Lung microvascular endothelial cell (primary cell): ENCODE results near the gene UTP3. TPM values are rescaled to one million over a fixed set of nuclear protein-coding genes. Genes with fewer than 3 reads are reported as not detected.
"Not testable (repeated sequence)": the region's sequence is repeated elsewhere in the genome, so short reads cannot be mapped to it uniquely, and the experiment has no call there.

Experiments used
- DNase-seq, 2 donors: peaks; one replicate each; pipeline versions ENCODE4 v3.0.0 to v3.0.0-alpha.2; 2010; ENCODE audit warnings: low read depth in 2 of 2
- total RNA-seq: library from RNA; depleted of rRNA; stranded (reverse); fragments of >200 nt; gene quantifications from 2 replicates; pipeline ENCODE4 v1.2.1, GENCODE V29; 2014

Gene UTP3
- total RNA-seq, 1 donor from 2014 or later: 15.5 TPM

DNA sequence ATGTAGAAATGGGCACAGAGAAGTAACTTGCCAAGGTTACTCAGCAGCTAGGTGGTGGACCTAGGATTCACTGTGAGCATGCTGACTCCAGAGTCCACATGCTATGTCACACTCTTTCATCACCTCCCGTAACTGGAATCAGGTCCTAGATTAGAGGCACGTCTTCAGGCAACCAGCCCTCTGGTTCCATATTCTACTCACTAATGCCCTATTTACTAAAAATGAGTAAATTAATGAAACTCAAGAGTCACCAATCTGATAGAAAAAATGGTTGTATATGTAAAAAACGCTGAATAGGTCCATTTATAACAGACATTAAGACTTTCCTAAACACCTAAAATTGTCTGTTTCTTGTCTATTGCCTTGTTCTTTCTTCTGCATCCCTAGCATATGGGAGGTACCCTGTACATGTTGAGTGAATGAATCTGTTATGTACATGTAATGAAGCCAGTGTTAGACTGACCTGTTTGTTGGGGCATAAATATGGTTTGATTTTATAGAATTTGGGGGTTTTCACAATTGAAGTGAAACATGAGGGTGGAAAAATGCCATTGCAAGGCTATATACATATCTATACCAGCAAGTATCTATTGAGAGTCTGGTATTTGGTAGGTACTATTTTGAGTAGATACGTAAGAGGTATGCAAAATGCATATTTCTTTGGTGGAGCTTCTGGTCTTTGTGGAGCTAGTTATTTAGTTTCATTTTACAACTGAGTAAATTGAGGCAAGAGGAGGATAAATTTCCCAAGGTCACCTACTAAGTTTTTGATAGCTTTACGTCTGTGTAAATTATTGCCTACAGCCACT, 26.0 kb downstream of the UTP3 start:
- DNase-seq: no peak

DNA sequence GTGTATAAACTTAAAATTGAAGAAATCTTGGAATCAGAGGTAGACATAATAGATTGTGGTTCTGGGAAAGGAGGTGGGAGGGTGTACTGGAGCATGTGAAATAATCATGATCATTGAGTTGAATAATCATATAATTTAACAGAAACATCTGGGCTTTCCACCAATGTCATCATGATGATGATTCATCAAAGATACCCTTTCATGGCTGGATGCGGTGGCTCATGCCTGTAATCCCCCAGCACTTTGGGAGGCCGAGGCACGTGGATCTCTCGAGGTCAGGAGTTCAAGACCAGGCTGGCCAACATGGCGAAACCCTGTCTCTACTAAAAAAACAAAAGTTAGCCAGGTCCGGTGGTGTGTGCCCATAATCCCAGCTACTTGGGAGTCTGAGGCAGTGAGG, 26.8 kb downstream of the UTP3 start:
- no peak for DNase-seq

GRCh38 chr4:70718811-70719604, 30.7 kb downstream of the UTP3 start:
- DNase-seq: no peak

DNA sequence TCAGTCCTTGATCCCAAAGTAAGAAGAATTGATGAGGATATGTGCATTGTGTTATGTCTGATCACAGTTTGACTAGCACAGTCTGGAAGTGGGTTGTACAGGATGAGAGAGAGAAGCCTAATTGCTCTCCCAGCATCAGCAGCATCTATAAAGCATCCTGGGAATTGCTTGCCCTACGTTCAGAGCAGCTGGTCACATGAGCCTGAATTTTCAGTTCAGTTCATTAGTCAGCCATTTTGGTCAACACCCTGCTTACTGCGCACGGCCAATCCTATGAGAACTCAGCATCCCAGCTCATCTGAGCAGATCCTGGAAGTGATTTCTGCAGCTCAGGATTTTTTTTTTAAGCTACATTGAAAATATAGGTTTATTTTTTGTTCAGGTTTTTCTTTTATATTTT, 33.4 kb downstream of the UTP3 start, which contains the start of gene RUFY3:
Gene RUFY3 (plus strand): TSS at position 218 of the 400 bp plus-strand sequence. CDS start 610 bp downstream, outside the sequence.
- DNase-seq: peak; percentile 70 to 73

DNA sequence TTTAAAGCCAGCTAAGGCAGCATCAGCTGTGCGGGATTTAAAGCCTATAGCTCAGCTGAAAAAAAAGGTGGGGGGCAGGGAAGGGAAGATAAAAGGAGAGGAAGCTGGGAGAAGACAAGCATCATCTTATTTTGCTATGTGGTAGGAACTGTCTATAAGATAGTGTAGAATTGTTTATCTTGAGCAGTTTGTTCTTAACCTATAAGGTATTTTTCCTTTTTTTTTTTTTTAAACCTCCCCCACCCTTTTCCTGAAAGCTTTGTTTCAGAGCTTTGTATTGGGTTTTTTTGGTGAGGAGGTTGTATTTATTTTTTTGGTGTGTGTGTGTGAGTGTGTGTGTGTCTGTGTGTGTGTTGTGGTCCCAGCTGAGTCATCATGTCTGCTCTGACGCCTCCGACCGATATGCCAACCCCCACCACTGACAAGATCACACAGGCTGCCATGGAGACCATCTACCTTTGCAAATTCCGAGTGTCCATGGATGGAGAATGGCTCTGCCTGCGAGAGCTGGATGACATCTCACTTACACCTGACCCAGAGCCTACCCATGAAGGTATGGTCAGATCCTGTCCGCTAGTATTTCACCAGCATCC, 34.0 kb downstream of the UTP3 start:
- DNase-seq: peak; percentile 57 to 67

- no peak for DNase-seq
Measured at GRCh38 chr4:70724463-70724862, 36.1 kb downstream of the UTP3 start.

- no peak for DNase-seq
Measured at GRCh38 chr4:70725633-70726032, 37.3 kb downstream of the UTP3 start.

DNA sequence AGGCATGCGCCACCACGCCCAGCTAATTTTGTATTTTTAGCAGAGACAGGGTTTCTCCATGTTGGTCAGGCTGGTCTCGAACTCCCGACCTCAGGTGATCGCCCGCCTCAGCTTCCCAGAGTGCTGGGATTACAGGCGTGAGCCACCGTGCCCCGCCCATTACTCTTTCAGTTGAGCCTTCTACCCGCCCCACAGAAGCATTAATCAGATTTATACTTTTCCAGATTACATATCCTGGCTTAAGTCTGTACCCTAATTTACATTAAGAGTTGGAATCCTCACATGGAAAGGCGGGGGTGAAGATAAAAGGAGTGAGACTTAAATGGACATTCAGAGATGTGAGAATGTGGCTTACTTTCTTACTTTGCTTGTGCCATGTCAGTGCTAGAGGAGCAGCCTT, 38.2 kb downstream of the UTP3 start:
- not testable (repeated sequence) for DNase-seq

- DNase-seq: no peak
Measured at GRCh38 chr4:70728091-70728490, 39.8 kb downstream of the UTP3 start.

DNA sequence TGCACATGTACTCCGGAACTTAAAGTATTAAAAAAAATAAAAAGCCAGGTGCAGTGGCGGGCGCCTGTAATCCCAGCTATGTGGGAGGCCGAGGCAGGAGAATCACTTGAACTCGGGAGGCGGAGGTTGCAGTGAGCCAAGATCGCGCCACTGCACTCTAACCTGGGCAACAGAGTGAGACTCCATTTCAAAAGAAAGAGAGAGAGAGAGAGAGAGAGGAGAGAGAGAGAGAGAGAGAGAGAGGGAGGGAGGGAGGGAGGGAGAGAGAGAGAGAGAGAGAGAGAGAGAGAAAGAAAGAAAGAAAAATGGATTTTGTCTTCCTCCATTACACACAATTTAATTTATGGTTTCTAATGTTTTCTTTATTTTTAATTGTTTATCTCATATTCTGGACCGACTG, 44.5 kb downstream of the UTP3 start:
- DNase-seq: not testable (repeated sequence)

DNA sequence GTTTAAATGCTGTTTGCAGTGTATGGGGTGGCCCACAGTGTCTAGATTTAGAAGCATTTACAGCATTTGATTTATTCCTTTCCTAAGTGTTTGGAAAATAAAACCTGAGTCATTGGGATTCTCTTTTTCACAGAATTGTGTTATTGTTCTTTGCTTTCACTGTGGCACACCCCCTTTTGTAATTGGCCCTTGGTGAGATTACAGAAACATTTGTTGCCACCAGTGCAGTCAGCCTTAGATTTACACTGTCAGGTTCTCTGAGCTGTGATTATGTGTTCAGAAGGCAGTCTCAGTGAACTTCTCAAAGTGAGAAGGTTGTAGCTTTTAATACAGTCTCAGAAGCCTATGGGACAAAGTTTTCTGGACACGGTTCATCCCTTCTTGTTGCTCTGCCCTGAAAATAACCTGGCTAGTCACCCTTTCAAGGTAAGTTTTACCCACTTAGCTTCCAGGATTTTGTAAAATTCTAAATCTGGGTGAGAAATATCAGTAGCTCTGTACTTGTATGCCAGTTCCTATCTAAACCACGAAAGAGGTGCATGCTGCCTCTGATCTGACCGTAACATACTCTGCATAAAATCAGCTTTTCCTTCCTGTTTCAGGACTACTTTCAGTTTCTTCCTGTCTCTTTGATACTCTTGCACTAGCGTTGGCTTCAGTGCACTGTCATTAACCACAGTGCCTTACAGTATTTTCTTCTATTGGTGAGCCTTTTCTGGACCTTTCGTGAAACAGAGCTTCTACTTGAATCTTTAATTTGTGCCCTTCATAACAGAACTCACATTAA, 46.0 kb downstream of the UTP3 start:
- DNase-seq: peak; percentile 70 to 74

GRCh38 chr4:70734971-70735370, 46.6 kb downstream of the UTP3 start:
- DNase-seq: no peak

DNA sequence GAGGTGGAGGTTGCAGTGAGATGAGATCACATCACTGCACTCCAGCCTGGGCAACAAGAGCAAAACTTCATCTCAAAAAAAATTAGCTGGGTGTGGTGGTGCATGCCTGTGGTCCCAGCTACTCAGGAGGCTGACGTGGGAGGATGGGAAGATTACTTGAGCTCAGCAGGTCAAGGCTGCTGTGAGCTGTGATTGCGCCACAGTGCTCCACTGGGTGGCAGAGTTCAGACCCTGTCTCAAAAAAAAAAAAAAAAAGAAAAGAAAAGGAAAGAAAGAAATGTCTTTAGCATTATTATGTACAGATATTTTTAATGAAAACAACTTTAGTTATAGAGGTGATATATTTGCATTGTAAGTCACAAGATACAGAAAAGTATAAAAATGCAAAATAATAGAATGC, 47.6 kb downstream of the UTP3 start:
- DNase-seq: peak; percentile 20 to 50

DNA sequence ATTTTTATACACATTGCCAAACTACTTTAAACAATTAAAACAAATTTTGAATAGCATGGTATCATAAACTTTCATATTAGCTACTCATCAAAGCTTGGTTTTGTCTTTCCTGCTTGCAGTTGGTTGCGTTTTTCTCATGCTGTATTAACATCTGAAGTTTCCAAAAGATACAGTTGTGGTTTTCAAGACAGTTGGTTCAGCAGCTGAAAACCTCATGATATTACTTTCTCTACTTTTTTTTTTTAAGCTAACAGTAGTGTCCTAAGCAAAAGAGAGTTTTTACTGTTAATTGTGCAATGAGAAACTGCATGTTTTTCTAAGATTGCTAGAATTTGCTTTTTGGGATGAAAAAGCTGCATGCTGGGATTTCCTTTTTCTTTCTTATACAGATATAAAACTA, 48.7 kb downstream of the UTP3 start:
- no peak for DNase-seq

DNA sequence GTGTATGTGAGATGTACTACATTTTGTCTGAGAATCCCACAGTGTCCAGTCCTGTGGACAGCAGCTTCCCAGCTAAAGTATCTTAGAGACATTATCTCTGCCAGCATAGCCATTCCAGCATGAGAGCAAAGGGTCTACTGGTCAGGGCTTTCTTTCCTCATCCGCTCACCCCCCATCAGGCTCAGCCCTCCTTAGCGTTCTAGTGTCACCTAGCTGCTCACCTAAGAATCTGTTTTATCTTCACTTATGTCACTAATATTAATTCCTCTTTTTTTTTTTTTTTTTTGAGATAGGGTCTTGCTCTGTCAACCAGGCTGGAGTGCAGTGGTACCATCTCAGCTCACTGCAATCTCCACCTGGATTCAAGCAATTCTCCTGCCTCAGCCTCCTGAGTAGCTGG, 49.1 kb downstream of the UTP3 start:
- DNase-seq: no peak

GRCh38 chr4:70739496-70740337, 51.4 kb downstream of the UTP3 start:
- no peak for DNase-seq
